Omental fat pad (tissue), 4 donors: Measurements from ENCODE around the gene XCL1. TPM values are rescaled to one million over a fixed set of nuclear protein-coding genes. Genes with fewer than 3 reads are reported as not detected.

Experiments
- ATAC-seq: fragments of 150-250 bp; one replicate; pipeline ENCODE4 v1.9.1; 2016; ENCODE audit warnings: mild to moderate bottlenecking, moderate library complexity; ENCODE audit not compliant: low FRiP score
- DNase-seq: peaks from one replicate; pipeline ENCODE4 v3.0.0-alpha.2; 2019; ENCODE audit warnings: low spot score
- CTCF ChIP-seq, 3 donors: fragments of 450-650 bp; IDR thresholded peaks; one replicate each; pipeline ENCODE4 v1.5.1; 2016 to 2017; ENCODE audit warnings: antibody characterized with exemption in 3 of 3, mild to moderate bottlenecking in 3 of 3, moderate library complexity in 2 of 3
- total RNA-seq, 4 donors: library from RNA; depleted of rRNA; stranded (reverse); fragments of >200 nt; gene quantifications; one replicate each; pipeline ENCODE4 v1.1.0, GENCODE V29; 2016

The XCL1 gene
- total RNA-seq, 4 donors from 2014 or later: 0.28 to 1.3 TPM; not detected in 2

DNA sequence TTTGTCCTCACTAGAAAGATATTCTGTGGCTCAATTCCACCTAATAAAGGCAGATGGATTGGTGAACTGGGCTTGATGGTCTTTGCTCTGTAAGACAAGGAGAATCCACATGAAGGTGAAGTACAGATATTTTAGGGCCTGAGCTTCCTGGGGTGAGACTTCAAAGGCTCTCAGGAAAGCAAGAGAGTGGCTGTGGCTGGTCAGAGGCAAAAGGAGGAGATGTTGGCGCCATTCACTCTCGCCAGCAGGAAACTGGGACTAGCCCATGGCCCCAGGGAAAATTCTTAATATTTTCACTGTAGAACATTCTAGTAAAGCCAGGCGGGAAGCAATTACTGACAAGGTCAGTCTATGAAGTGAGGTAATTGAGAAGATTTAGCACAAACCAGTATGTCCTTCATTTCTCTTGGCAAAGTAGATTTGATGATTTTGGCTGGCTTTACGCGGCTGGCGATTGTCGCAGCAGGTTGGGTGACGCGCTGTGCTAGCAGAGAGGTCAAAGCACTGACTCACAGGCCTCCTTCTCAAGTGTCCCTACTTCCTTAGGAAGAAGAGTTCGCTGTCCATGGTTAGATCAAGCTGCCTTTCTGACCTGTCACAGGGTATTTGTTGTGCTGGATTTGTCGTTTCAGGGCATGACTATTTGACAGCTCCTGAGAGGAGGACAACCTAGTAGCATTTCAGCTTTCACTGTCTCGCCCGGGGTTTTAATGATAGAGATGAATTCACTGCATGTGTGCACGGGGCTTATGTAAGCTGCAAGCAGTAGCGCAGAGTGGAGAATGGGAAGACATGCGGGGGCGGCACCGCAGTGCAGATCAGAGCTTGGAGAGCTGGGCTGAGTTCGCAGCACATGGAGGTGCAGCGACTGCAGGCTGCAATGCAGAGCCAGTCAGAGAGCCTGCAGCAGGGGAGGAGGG is 32.7 kb downstream of the XCL1 start:
- ATAC-seq: peak; percentile 90
- DNase-seq: no peak
- no peak for TF ChIP-seq CTCF (IDR thresholded peaks at IDR 0.05)

DNA sequence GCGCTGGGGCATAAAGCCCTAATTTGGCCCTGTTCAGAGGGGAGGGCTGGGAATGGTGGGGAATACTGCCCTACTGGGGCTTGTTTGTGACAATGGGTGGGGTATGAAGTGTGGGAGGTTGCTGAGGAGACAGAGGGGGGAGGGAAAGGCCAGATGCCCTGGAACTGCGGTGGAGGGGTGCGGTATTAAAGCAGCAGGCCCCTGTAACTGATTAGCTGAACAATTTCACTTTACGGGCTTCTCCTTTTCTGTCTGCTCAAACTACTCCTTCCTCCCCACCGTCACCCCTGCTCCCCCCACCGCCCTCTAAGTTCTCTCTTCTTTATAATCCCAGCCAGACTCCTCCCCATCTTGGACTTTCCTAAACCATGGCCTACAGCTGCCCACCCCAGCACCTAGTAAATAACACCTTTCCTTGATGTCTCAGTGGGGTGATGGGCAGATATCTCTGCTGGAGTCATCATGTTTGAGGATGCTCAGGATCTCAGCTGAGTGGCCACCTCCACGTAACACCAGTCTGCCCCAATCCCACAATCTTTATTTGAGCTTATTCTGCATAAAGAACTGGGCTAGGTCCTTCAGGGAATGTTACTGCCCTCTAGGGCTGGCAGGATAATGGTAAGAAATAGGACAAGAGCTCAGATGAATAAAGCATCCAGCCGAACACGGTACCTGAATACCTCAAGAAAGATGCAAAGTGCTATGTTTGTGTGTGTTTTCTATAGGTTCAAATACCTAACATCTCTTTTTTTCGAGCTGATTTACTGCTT is 33.5 kb downstream of the XCL1 start:
- DNase-seq (no peak), ATAC-seq (no peak)
- no peak for TF ChIP-seq CTCF (IDR thresholded peaks at IDR 0.05)

DNA sequence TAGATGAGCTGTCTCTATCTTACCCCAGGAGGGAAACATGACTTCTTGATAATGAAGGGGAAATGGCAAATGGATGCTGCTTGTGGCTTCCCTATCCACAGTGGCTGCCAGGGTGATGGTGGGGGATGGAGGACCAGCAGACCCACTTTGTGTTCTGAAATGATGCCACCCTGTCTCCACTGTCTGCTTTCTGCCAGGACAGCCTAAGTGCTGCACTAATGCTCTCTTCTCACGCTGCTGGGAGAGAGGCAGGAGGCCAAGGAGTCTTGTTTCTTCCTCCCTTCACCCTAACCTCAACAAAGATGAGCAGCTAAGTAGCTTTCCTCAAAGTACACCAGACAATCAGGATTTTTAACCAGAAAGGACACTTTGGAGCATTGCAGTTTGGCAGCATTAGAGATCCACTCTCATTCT is 36.6 kb downstream of the XCL1 start:
- ATAC-seq: no peak
- TF ChIP-seq CTCF (IDR thresholded peaks at IDR 0.05): no peak
- DNase-seq: no peak

GRCh38 chr1:168613691-168614231 is 37.4 kb downstream of the XCL1 start:
- ATAC-seq: no peak
- no peak for TF ChIP-seq CTCF (IDR thresholded peaks at IDR 0.05)
- no peak for DNase-seq

DNA sequence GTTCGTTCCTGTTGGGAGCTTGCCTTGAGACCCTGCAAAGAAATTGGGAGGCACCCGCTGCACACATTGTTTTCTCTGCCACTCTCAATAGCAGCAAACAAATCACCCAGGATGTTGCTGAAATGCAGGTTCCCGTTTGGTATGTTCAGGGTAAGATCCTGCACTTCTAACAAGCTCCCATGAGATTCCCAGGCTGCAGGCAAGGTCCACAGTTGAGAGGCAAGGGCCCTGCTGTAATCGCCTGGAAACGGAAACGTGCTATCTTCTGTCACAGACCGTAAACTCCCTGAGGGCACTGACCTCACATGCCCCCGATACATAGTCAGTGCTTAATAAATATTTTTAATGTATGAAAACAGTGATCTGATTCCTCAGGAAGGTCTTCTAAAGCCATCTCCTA is 37.8 kb downstream of the XCL1 start:
- no peak for ATAC-seq
- no peak for TF ChIP-seq CTCF (IDR thresholded peaks at IDR 0.05)
- DNase-seq: no peak

- ATAC-seq (no peak), DNase-seq (no peak)
- no peak for TF ChIP-seq CTCF (IDR thresholded peaks at IDR 0.05)
Measured at GRCh38 chr1:168615965-168616364, 39.6 kb downstream of the XCL1 start.
